ENCODE data around the gene TEX9. TPM values are rescaled to one million over a fixed set of nuclear protein-coding genes. Genes with fewer than 3 reads are reported as not detected.

The TEX9 gene
- total RNA-seq, 1 experiment from 2014 or later: 11.8 TPM

- no TSS peak for BruUV-seq (replicated peaks)
- ChIA-PET POLR2A (ENCODE audit: unreplicated experiment) (no interaction called here), CTCF (interaction anchor here (0.9 kb wide), 1 partner anchor 31 kb away, joined by 3 read pairs; no protein-coding TSS in a partner anchor)
- no peaks in the 10 kb centered on the region for H3K79me2 ChIP-seq (ENCODE audit: low read depth)
- H4K20me1 ChIP-seq (ENCODE audit: insufficient read depth): no peaks in the 10 kb centered on the region
- no peaks in the 10 kb centered on the region for H3K9me2 ChIP-seq (ENCODE audit: insufficient read depth)
- no peak overlapping the region for H3K4me3 ChIP-seq
- H3K27ac ChIP-seq: no peak overlapping the region
- DNase-seq: no peak
- H3K4me1 ChIP-seq (replicated peaks; ENCODE audit: insufficient read depth): peaks cover 5% of the 10 kb centered on the region; the same call in 1 of the 2 replicates
- H3K27me3 ChIP-seq (ENCODE audit: insufficient read depth, low read depth): no peaks in the 10 kb centered on the region
- no peaks in the 10 kb centered on the region for H3K9me3 ChIP-seq (ENCODE audit: insufficient read depth, low read depth)
- no peaks in the 10 kb centered on the region for H3F3A ChIP-seq (ENCODE audit: insufficient read depth, low read depth)
- no peak overlapping the region for H2AFZ ChIP-seq
- no peaks in the 10 kb centered on the region for H3K36me3 ChIP-seq (ENCODE audit: low read depth)
- intact Hi-C loops (cut with micrococcal nuclease; ENCODE audit: unreplicated experiment): no loop called here
- no peak overlapping the region for H3K4me2 ChIP-seq
- TF ChIP-seq CTCF (conservative IDR thresholded peaks at IDR 0.05) (no peak), EZH2 (IDR thresholded peaks at IDR 0.05; ENCODE audit: low read depth) (no peak)
These were observed 94.8 kb downstream of the TEX9 start for GRCh38 chr15:56460071-56460470.

GRCh38 chr15:56460947-56461346, 95.7 kb downstream of the TEX9 start:
- Histone ChIP-seq H3F3A (ENCODE audit: insufficient read depth, low read depth) (no peaks in the 10 kb centered on the region), H3K4me2 (no peak overlapping the region), H3K9me2 (ENCODE audit: insufficient read depth) (no peaks in the 10 kb centered on the region), H3K4me3 (no peak overlapping the region), H3K27ac (no peak overlapping the region), H4K20me1 (ENCODE audit: insufficient read depth) (no peaks in the 10 kb centered on the region), H3K79me2 (ENCODE audit: low read depth) (no peaks in the 10 kb centered on the region), H3K36me3 (ENCODE audit: low read depth) (no peaks in the 10 kb centered on the region), H3K4me1 (replicated peaks; ENCODE audit: insufficient read depth) (peaks cover 5% of the 10 kb centered on the region; the same call in 1 of the 2 replicates), H3K27me3 (ENCODE audit: insufficient read depth, low read depth) (no peaks in the 10 kb centered on the region), H2AFZ (no peak overlapping the region), H3K9me3 (ENCODE audit: insufficient read depth, low read depth) (no peaks in the 10 kb centered on the region)
- no peak for DNase-seq
- ChIA-PET CTCF (interaction anchor here (0.9 kb wide), 1 partner anchor 30 kb away, joined by 3 read pairs; no protein-coding TSS in a partner anchor), POLR2A (ENCODE audit: unreplicated experiment) (no interaction called here)
- TF ChIP-seq EZH2 (IDR thresholded peaks at IDR 0.05; ENCODE audit: low read depth): no peak
- no peak for TF ChIP-seq CTCF (conservative IDR thresholded peaks at IDR 0.05)
- no TSS peak for BruUV-seq (replicated peaks)
- intact Hi-C loops (cut with micrococcal nuclease; ENCODE audit: unreplicated experiment): no loop called here

GRCh38 chr15:56464893-56465520, 99.8 kb downstream of the TEX9 start, which contains the start of gene MNS1:
TSS of gene MNS1 (minus strand) at chr15:56465137. CDS start at chr15:56464972, 165 bp downstream.
- Histone ChIP-seq H3K27me3 (ENCODE audit: insufficient read depth, low read depth) (no peaks in the 10 kb centered on the region), H2AFZ (peak within 1 kb of the TSS; percentile 92), H3K4me3 (peak within 1 kb of the TSS; percentile 63), H3K4me1 (replicated peaks; ENCODE audit: insufficient read depth) (peaks cover 5% of the 10 kb centered on the region; the same call in 1 of the 2 replicates), H3K9me2 (ENCODE audit: insufficient read depth) (no peaks in the 10 kb centered on the region), H3K4me2 (peak within 1 kb of the TSS; percentile 77), H3K27ac (no peak within 1 kb of the TSS), H4K20me1 (ENCODE audit: insufficient read depth) (no peaks in the 10 kb centered on the region), H3K9me3 (ENCODE audit: insufficient read depth, low read depth) (no peaks in the 10 kb centered on the region), H3K79me2 (ENCODE audit: low read depth) (no peaks in the 10 kb centered on the region), H3F3A (ENCODE audit: insufficient read depth, low read depth) (no peaks in the 10 kb centered on the region), H3K36me3 (ENCODE audit: low read depth) (no peaks in the 10 kb centered on the region)
- ChIA-PET CTCF (interaction anchor here (1.1 kb wide), 1 partner anchor 26 kb away, joined by 3 read pairs; no protein-coding TSS in a partner anchor), POLR2A (ENCODE audit: unreplicated experiment) (interaction anchor here (0.5 to 0.7 kb wide), 2 partner anchors 17 to 221 kb away, joined by 3 to 7 read pairs; no protein-coding TSS in a partner anchor)
- no TSS peak for BruUV-seq (replicated peaks)
- TF ChIP-seq EZH2 (IDR thresholded peaks at IDR 0.05; ENCODE audit: low read depth): no peak
- TF ChIP-seq CTCF (conservative IDR thresholded peaks at IDR 0.05): no peak
- DNase-seq: peak; percentile 87 to 92
- intact Hi-C loops (cut with micrococcal nuclease; ENCODE audit: unreplicated experiment): no loop called here
